H9 (cell line): ENCODE measurements around the gene CDC5L. TPM values are rescaled to one million over a fixed set of nuclear protein-coding genes. Genes with fewer than 3 reads are reported as not detected.

Source experiments
- DNase-seq: peaks from one replicate; pipeline ENCODE4 v3.0.0-alpha.2; 2017
- H2AFZ ChIP-seq: one replicate; pipeline ENCODE4 v1.6.1; 2013; ENCODE audit warnings: mild to moderate bottlenecking, low read length, control low read depth, moderate library complexity
- H2AK5ac ChIP-seq: 2 replicates; pipeline ENCODE4 v1.6.1; 2013; ENCODE audit warnings: low read length, control low read depth, mixed read lengths; ENCODE audit not compliant: insufficient read length
- H2BK120ac ChIP-seq: one replicate; pipeline ENCODE4 v1.6.1; 2013; ENCODE audit warnings: low read depth, mild to moderate bottlenecking, low read length, control low read depth, inconsistent platforms; ENCODE audit not compliant: poor library complexity, severe bottlenecking
- H2BK12ac ChIP-seq: 2 replicates; pipeline ENCODE4 v1.6.1; 2013; ENCODE audit warnings: low read length, control low read depth, mixed read lengths, low read depth; ENCODE audit not compliant: insufficient read length
- H2BK15ac ChIP-seq: 2 replicates; pipeline ENCODE4 v1.6.1; 2013; ENCODE audit warnings: low read depth, low read length, control low read depth
- H2BK20ac ChIP-seq: one replicate; pipeline ENCODE4 v1.6.1; 2013; ENCODE audit warnings: low read depth, mild to moderate bottlenecking, low read length, control low read depth, inconsistent platforms; ENCODE audit not compliant: poor library complexity, severe bottlenecking
- H2BK5ac ChIP-seq: 2 replicates; pipeline ENCODE4 v1.6.1; 2013; ENCODE audit warnings: low read length, control low read depth, mixed read lengths; ENCODE audit not compliant: insufficient read length
- H3K14ac ChIP-seq: 2 replicates; pipeline ENCODE4 v1.6.1; 2013; ENCODE audit warnings: low read length, control low read depth; ENCODE audit not compliant: insufficient read depth
- H3K18ac ChIP-seq: 2 replicates; pipeline ENCODE4 v1.6.1; 2013; ENCODE audit warnings: low read depth, mild to moderate bottlenecking, mixed read lengths, low read length, control low read depth; ENCODE audit not compliant: insufficient read length
- H3K23ac ChIP-seq: 2 replicates; pipeline ENCODE4 v1.6.1; 2013; ENCODE audit warnings: low read length, control low read depth, mixed read lengths, low read depth; ENCODE audit not compliant: insufficient read length
- H3K23me2 ChIP-seq: 2 replicates; pipeline ENCODE4 v1.6.1; 2013; ENCODE audit warnings: low read depth, mild to moderate bottlenecking, mixed read lengths, low read length, control low read depth; ENCODE audit not compliant: insufficient read length, poor library complexity, severe bottlenecking
- H3K27ac ChIP-seq: 2 replicates; pipeline ENCODE4 v1.5.1; 2013; ENCODE audit warnings: low read length, control low read depth, mixed read lengths, low read depth; ENCODE audit not compliant: insufficient read length
- H3K27me3 ChIP-seq: 2 replicates; pipeline ENCODE4 v1.6.1; 2013; ENCODE audit warnings: low read length, control low read depth, inconsistent platforms; ENCODE audit not compliant: insufficient read depth
- H3K4ac ChIP-seq: 2 replicates; pipeline ENCODE4 v1.6.1; 2013; ENCODE audit warnings: low read depth, mild to moderate bottlenecking, control low read depth, inconsistent platforms, low read length, moderate library complexity
- H3K4me1 ChIP-seq: 2 replicates; pipeline ENCODE4 v1.6.1; 2013; ENCODE audit warnings: low read length, control low read depth, inconsistent platforms; ENCODE audit not compliant: insufficient read depth
- H3K4me2 ChIP-seq: 2 replicates; pipeline ENCODE4 v1.6.1; 2013; ENCODE audit warnings: low read length, control low read depth, mixed read lengths; ENCODE audit not compliant: insufficient read length, insufficient read depth
- H3K56ac ChIP-seq: 2 replicates; pipeline ENCODE4 v1.6.1; 2013; ENCODE audit warnings: low read depth, mild to moderate bottlenecking, mixed read lengths, low read length, control low read depth; ENCODE audit not compliant: insufficient read length
- H3K79me1 ChIP-seq: 2 replicates; pipeline ENCODE4 v1.6.1; 2013; ENCODE audit warnings: low read depth, mild to moderate bottlenecking, moderate library complexity, low read length, control low read depth, inconsistent platforms; ENCODE audit not compliant: insufficient read depth, poor library complexity, severe bottlenecking
- H3K79me2 ChIP-seq: 2 replicates; pipeline ENCODE4 v1.6.1; 2013; ENCODE audit warnings: low read length, control low read depth, inconsistent platforms; ENCODE audit not compliant: insufficient read depth
- H3K9ac ChIP-seq: 2 replicates; pipeline ENCODE4 v1.6.1; 2013; ENCODE audit warnings: low read length, control low read depth, mixed read lengths; ENCODE audit not compliant: insufficient read length; ENCODE audit errors: extremely low read depth
- H3K9me3 ChIP-seq: one replicate; pipeline ENCODE4 v1.6.1; 2013; ENCODE audit warnings: low read depth, low read length, inconsistent platforms; ENCODE audit not compliant: control insufficient read depth
- H3T11ph ChIP-seq: one replicate; pipeline ENCODE4 v1.6.1; 2013; ENCODE audit warnings: mild to moderate bottlenecking, low read length, control low read depth, inconsistent platforms
- H4K20me1 ChIP-seq: one replicate; pipeline ENCODE4 v1.6.1; 2013; ENCODE audit not compliant: control insufficient read depth, insufficient read length, insufficient read depth
- H4K5ac ChIP-seq: 2 replicates; pipeline ENCODE4 v1.6.1; 2013; ENCODE audit warnings: low read depth, mild to moderate bottlenecking, mixed read lengths, low read length, control low read depth; ENCODE audit not compliant: insufficient read length
- H4K8ac ChIP-seq: replicated peaks from 2 replicates; pipeline ENCODE4 v1.6.1; 2013; ENCODE audit warnings: low read length, control low read depth, mixed read lengths, low read depth; ENCODE audit not compliant: insufficient read length
- H4K91ac ChIP-seq: 2 replicates; pipeline ENCODE4 v1.6.1; 2013; ENCODE audit warnings: low read depth, mild to moderate bottlenecking, moderate library complexity, mixed read lengths, low read length, control low read depth; ENCODE audit not compliant: insufficient read length
- H3K27ac Mint-ChIP-seq, 3 experiments: 2 replicates in 2 of 3; 3 replicates in 1 of 3; pipeline ENCODE4 v1.8.0; 2020 to 2021; ENCODE audit warnings: mixed read lengths in 3 of 3, mild to moderate bottlenecking in 1 of 3, moderate library complexity in 1 of 3
- H3K27me3 Mint-ChIP-seq: 2 replicates; pipeline ENCODE4 v1.8.0; 2021; ENCODE audit warnings: low read depth, mild to moderate bottlenecking, moderate library complexity, mixed read lengths
- H3K36me3 Mint-ChIP-seq, 3 experiments: 2 replicates in 2 of 3; 3 replicates in 1 of 3; pipeline ENCODE4 v1.8.0; 2020 to 2021; ENCODE audit warnings: low read depth in 3 of 3, mixed read lengths in 3 of 3; ENCODE audit not compliant: insufficient read depth in 1 of 3
- H3K4me1 Mint-ChIP-seq, 2 experiments: 2 replicates each; pipeline ENCODE4 v1.8.0; 2020; ENCODE audit warnings: mixed read lengths in 2 of 2
- H3K4me3 Mint-ChIP-seq, 2 experiments: 2 replicates in 1 of 2; 3 replicates in 1 of 2; pipeline ENCODE4 v1.8.0; 2020 to 2021; ENCODE audit warnings: mild to moderate bottlenecking in 2 of 2, mixed read lengths in 2 of 2, moderate library complexity in 1 of 2
- H3K9me3 Mint-ChIP-seq, 2 experiments: 2 replicates in 1 of 2; 3 replicates in 1 of 2; pipeline ENCODE4 v1.8.0; 2020; ENCODE audit warnings: mild to moderate bottlenecking in 2 of 2, mixed read lengths in 2 of 2, moderate library complexity in 1 of 2
- CTCF ChIP-seq: fragments of 200-600 bp; sonication (generic); conservative IDR thresholded peaks from 3 replicates; pipeline ENCODE4 v1.8.0; 2021; ENCODE audit warnings: antibody characterized with exemption, mild to moderate bottlenecking
- WGBS: extraction: QIAGEN DNeasy Blood & Tissue Kit; methylation state at CpG from one replicate; pipeline ENCODE4 v1.1.7; 2013; ENCODE audit warnings: missing lambda C conversion rate, low lambda C conversion rate, mixed read lengths; ENCODE audit not compliant: insufficient read length; ENCODE audit errors: extremely low coverage; 5-methylcytosine and 5-hydroxymethylcytosine counted together
- total RNA-seq: library from RNA; stranded (reverse); gene quantifications from 2 replicates; pipeline ENCODE4 v1.2.1, GENCODE V29; 2021

The CDC5L gene
- total RNA-seq, 1 experiment from 2014 or later = 34.3 TPM

- Histone ChIP-seq H2AK5ac (no peak overlapping the region), H3T11ph (no peak overlapping the region), H4K8ac (no peak overlapping the region), H3K23ac (no peak overlapping the region), H3K14ac (no peak overlapping the region; the same call in 1 of the 2 replicates), H3K27me3 (no peaks in the 10 kb centered on the region), H3K18ac (no peak overlapping the region), H2BK5ac (no peak overlapping the region), H2BK15ac (no peak overlapping the region), H4K20me1 (no peaks in the 10 kb centered on the region), H3K79me2 (no peaks in the 10 kb centered on the region), H3K4ac (no peak overlapping the region), H2BK20ac (no peak overlapping the region), H3K56ac (no peak overlapping the region), H3K27ac (no peak overlapping the region), H3K9ac (no peak overlapping the region), H2BK12ac (no peak overlapping the region), H3K9me3 (no peaks in the 10 kb centered on the region), H4K91ac (no peak overlapping the region), H3K4me2 (no peak overlapping the region), H4K5ac (no peak overlapping the region), H2AFZ (no peak overlapping the region), H3K23me2 (no peaks in the 10 kb centered on the region), H3K4me1 (peaks cover 4% of the 10 kb centered on the region; the same call in 1 of the 2 replicates), H2BK120ac (no peak overlapping the region), H3K79me1 (no peaks in the 10 kb centered on the region)
- Mint-ChIP-seq H3K27me3 (peaks cover 4% of the 10 kb centered on the region; the same call in 1 of the 2 replicates), H3K9me3 (no peaks in the 10 kb centered on the region; a peak in 1 of 5 replicates), H3K4me1 (peaks cover 22 to 32% of the 10 kb centered on the region in 2 experiments), H3K36me3 (no peaks in the 10 kb centered on the region), H3K4me3 (no peak overlapping the region), H3K27ac (no peak overlapping the region)
- no peak for TF ChIP-seq CTCF
- DNase-seq = no peak
- no CpG with 5 or more reads among the region's 6 CpGs for WGBS
Observed at GRCh38 chr6:44475417-44475778, 87.9 kb downstream of the CDC5L start.
